Measurements from ENCODE around the gene SETD6.

SETD6 gene

GRCh38 chr16:58494981-58495520, 20.3 kb upstream of the SETD6 start:
- DNase-seq: no peak

- DNase-seq: no peak
These were observed 19.6 kb upstream of the SETD6 start for GRCh38 chr16:58495521-58496331.

- DNase-seq: no peak
These were observed 17.8 kb upstream of the SETD6 start for GRCh38 chr16:58497468-58497867.

DNA sequence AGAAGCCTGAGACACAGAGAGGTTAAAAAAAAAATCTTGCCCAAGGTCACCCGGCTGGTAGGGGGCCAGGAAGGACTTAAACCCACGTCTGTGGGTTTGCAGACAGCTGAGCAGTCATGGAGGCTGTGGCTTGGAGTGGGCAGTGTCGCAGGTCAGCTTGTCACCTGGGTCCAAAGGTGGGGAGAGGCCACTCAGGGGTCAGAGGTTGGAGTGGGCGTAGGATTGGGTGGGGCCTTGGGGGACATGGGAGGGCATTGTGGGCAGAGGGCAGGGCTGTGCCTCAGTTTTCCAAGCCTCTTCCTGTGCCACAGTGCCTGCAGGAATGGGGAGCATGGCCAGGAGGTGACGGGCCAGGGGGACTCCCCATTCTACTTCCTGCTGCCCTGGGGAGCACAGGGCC, 17.4 kb upstream of the SETD6 start:
- DNase-seq: no peak

DNA sequence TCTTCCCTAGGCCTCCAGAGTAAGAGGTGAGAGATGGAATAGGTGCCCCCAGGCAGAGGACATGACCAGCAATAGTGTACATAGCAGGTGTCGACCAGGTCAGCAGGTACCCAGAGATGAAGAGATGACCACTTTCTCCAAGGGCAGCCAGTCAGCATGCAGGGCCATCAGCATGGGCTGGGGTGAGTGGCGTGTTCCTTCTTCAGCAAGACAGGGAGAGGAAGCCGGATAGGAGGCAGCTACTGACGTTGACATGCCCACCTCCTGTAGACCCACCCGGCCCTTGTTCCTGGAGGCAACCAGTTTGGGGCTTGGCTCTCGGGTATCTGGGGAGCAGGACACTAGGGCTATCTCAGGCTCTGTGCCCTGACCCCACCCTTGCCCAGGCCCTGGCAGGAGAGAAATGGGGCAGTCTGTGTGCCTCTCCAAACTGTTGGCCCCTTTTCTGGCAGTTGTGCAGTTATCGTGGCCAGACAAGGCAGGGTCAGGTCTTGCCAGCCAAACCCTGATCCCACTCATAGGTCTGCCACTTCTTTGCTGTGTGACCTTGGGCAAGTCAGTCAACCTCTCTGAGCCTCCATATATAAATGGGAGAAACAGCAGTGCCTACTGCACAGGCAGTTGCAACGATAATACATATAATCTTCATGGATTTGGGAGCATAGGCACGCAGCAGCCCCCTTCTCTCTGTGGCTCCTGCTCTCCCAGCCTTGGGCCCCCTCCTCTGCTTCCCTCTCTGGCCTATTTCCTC, 16.8 kb upstream of the SETD6 start:
- no peak for DNase-seq

DNA sequence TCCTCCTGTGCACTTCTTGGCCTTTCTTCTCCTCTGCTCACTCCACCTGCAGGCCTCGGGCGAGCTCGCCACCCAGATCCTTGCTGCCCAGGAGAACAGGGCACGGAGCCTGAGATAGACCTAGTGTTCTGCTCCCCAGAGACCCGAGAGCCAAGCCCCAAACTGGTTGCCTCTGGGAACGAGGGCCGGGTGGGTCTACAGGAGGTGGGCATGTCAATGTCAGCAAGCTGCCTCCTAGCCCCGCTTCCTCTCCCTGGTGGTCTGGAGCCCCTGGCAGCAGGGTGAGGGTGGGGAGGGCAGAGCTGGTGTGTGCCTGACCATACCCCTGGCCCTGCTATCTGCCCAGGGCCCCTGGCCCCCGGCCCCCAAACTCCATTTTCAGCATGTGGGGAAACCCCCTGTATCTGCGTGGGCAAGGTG, 16.2 kb upstream of the SETD6 start:
- DNase-seq: no peak

- DNase-seq: no peak
These were observed 15.5 kb upstream of the SETD6 start, which contains the start of gene NDRG4 for GRCh38 chr16:58499615-58500351. Gene NDRG4 (plus strand): TSS chr16:58500143. CDS start chr16:58500249, 106 bp downstream.

- DNase-seq: no peak
These were observed 14.7 kb upstream of the SETD6 start for GRCh38 chr16:58500430-58501241.

- DNase-seq: no peak
These were observed 13.8 kb upstream of the SETD6 start for GRCh38 chr16:58501242-58502131.

DNA sequence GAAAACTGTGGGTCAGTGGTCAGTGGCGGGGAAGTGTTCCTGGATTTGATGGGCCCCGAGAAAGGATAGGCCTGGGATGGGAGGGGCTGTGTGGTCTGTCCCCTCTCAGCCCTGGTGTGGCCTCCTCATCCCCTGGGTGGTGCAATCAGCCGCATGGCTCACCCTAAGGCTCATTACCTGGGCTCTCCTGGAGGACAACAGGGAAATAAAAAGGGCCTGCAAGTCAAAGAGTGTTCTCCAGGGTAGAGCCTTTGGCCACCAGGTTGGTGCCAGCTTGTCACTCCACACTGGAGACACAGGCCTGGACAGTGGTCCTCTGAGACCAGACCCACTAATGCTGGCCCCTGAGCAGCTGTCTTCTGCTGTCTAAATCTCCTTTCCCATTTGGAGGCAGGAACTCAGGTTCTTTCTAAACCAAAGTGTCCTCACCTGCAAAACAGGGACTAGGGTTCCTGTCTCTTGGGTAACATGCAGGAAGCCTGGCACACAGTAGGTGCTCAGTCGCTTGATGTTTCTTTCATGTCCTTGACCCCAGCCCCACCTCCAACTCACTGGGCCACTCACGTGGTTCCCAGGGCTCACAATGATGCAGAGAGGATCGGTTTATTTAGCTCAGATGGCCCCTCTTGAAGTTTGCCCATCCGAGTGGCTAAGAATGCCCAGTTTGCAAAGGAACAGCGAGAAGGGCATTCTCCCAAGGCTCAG, 12.9 kb upstream of the SETD6 start:
- DNase-seq: no peak

DNA sequence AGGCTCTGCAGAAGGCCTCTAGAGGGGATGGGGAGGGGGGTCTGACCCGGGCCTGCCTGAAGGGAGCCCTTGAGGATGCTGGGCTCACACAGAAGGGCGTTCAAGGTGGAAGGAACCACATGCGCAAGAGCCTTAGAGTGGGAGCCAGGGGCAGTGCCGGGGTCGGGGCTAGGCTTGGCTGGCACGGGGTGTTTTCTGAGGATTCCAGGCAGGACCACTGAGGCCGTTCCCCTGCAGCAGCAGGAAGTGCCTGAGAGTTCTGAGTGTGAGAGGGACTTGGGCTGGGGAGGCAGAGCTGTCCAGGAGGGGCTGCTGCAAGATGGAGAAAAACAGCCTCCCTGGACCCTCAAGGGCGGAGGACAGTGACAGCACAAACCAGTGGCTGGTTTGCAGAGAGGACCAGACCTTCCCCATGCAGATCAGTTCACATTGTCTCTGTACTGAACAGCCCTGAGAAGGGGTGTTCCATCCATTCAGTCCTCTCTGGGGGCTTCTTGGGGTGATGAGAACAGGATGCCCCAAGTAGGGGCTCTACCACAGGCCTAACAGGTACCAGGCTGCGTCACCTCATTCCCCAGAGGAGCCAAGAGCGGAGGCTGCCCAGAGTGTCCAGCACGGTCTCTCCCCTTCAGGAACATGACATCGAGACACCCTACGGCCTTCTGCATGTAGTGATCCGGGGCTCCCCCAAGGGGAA, 12.0 kb upstream of the SETD6 start:
- DNase-seq: no peak

DNA sequence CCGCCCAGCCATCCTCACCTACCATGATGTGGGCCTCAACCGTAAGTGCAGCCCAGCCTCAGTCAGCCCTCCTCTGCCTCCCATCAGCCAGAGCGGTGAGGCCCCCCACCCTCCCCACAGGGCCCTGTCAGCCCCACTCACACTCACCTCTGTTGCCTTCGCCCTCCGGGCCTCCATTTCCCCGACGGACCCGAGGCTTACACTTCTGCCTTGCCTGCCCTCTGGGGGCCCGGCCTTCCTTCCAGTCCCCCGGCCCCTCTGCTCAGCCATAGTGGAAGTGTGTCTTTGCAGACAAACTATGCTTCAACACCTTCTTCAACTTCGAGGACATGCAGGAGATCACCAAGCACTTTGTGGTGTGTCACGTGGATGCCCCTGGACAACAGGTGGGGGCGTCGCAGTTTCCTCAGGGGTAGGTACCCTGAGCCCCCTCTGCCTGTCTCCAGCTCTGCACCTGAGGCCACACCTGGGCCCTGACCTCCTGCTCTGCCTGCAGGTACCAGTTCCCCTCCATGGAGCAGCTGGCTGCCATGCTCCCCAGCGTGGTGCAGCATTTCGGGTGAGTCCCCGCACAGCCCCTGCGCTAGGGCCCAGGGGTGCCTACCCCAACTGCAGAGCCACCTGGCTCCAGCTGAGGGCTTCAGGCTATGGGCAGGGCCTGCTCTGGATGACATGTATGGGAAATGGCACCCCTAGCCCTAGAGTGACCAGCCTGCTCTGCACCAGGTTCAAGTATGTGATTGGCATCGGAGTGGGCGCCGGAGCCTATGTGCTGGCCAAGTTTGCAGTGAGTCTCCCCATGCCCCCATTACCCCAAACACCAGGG, 11.2 kb upstream of the SETD6 start:
- no peak for DNase-seq

DNA sequence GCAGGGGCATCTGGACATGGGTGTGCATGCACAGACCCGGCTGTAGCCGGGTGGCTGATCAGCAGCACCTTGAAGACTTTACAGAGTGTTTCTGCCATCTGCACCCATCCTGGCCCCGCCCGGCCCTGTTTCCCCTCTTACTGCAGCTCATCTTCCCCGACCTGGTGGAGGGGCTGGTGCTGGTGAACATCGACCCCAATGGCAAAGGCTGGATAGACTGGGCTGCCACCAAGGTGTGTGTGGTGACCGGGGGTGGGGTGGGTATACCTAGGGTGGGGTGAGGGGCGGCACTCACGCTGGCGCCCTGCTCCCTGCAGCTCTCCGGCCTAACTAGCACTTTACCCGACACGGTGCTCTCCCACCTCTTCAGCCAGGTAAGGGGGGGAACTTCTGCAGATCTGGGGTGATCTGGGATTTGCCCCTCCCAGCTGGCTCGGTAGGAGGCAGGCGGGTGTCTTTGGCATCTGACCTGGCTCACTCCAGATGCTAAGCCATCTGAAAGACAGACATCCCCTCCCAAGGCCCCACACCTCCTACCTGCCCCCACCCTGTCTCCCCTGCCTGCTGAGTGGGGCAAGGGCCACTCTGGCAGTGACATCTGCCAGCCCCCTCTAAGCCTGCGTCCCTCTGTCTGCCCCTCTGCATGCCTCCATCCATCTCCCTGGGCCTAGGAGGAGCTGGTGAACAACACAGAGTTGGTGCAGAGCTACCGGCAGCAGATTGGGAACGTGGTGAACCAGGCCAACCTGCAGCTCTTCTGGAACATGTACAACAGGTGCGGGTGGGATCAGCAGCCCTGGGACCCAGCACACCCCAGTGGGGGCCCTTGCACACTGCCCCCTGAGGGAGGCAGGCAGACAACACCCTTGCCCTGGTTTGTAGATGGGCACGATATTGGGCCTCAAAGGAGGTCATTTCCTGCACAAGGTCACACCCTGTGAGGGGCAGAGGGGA, 8.8 kb upstream of the SETD6 start:
- no peak for DNase-seq

GRCh38 chr16:58507195-58507962, 7.9 kb upstream of the SETD6 start:
- DNase-seq: no peak

DNA sequence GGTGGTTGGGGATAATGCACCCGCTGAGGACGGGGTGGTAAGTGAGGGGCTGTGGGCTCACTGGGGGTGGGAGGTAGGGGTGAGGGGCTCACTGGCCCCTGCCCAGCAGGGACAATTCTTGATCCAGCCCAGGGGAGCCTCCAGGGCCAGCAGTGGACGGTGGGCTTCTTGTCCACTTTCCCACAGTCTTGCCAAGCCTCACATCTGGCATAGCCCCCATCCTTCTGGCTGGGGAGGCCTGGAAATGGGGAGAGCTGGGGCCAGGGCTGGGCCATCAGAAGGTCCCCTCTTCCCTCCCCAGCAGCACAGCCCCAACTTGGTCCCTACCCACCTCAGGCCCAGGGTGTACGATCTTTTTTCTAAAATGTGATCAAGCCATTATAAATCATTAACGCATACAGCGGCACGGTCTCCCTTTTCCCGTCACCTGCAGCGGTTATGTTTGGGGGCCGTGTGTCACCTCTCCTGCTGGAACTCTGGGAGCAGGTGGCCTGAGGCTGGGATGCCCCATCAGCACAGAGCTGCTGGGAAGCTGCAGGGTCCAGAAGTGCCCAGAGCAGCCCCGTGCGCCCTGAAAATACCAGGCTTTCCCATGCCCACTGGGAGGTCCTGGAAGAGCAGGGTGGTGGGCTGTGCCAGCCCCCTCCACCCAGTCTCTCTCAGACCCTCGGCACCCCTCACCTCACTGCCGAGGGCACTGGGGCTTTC, 7.2 kb upstream of the SETD6 start:
- no peak for DNase-seq

DNA sequence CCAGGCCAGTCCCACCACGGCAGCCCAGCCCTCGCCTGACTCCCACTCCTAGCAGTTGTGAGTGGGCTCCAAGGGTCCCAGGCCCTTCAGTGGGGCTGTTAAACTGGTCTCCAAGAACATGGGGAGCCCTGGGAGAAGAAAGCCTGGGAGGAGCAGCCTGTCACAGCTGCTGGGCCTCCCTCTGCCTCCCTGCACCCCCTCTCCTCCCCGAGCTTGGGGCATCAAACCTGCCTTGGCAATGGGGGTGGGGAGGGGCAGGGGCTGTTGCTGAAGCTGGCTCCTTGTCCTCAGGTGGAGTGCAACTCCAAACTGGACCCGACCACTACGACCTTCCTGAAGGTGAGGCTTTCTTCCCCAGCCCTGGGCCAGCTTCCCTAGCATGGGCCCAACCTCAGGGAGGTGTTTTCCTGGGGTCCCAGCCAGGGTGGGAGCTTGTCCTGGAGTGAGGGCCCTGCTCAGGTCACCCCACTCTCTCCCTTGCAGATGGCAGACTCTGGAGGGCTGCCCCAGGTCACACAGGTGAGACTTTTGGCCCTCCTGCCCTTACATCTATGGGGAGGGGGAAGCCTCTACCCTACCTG, 6.6 kb upstream of the SETD6 start:
- no peak for DNase-seq

Data from NK-92 treated with Interleukin-12 subunit alpha and Interleukin-12 subunit beta, amount 100 ng/mL, for 24 hours (cell line).